GM19043 (cell line): ENCODE data around the gene FAF2.

ENCODE experiments used
- ATAC-seq: cut with Tn5 transposase; IDR thresholded peaks from one replicate; pipeline ENCODE4 v1.9.1; 2021; ENCODE audit warnings: low read depth; ENCODE audit not compliant: unreplicated experiment

The FAF2 gene

DNA sequence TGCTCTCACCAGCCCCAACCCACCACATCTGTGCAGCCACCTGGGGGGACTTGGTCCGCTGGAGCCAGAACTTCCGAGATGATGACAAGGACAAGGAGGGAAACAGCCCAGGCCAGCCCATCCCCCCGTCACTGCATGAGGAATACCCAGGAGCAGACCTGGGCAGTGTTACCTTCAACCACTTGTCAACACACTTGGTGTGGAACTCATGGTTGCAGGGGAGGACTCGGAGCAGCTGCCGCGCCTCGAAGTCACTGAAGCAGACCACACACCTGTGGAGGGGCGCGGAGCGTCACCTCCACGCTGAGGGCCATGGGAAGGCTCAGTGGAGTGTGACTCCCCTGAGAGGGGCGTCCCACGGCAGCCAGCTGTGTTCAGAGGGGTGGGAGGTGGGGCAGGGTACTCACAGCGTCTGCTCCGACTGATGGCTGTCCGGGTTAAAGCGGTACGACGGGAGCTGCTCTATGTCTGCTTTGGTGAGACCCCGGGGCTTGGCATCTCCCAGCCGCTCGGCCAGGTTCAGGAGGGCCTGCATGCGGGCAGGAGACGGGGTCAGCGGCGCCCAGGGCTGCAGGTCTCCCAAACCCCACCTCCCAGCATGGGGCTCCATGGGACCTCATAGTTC lies 81.0 kb downstream of the FAF2 start:
- ATAC-seq = no peak

DNA sequence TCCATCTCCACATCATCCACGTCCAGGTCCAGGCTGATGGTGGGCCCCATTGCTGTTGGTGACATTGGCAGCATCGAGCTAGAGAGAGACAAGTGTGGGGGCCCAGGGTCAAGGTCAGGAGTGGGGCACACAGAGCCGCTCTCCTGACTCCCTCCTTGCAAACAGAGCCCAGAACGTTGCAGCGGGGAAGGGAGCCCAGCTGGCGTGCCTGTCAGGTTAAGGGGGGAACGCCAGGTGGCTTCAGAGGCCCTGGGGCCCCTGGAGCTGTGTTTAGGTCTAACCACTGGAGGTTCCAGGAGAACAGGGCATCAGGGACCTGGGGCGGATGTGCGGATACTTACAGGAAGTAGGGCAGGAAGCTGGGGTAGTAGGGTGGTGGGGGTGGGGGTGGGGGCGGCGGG lies 81.6 kb downstream of the FAF2 start:
- ATAC-seq = no peak

DNA sequence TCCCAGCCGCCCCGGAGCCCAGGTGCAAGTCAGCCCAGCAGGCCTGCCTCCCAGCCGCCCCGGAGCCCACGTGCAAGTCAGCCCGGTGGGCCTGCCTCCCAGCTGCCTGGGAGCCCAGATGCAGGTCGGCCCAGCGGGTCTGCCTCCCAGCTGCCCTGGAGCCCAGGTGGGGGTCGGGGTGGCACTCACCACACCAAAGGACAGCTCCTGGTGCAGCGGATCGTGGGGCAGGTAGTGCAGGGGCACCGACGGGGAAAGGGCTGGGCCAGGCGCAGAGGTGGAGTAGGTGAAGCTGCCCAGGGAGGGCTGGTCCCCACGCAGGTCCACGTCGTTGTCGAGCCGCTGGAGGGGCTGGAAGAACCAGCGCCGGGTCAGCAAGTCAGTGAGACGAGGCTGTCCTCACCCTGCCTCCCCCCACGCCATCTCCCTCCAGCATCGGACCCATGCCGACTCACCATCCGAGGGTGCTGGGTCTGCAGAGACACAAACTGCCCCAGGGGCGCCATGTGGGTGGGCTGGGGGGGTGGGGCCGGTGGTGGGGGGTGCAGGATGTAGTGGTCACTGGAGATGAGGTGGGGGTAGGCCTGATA lies 82.3 kb downstream of the FAF2 start:
- ATAC-seq = no peak

DNA sequence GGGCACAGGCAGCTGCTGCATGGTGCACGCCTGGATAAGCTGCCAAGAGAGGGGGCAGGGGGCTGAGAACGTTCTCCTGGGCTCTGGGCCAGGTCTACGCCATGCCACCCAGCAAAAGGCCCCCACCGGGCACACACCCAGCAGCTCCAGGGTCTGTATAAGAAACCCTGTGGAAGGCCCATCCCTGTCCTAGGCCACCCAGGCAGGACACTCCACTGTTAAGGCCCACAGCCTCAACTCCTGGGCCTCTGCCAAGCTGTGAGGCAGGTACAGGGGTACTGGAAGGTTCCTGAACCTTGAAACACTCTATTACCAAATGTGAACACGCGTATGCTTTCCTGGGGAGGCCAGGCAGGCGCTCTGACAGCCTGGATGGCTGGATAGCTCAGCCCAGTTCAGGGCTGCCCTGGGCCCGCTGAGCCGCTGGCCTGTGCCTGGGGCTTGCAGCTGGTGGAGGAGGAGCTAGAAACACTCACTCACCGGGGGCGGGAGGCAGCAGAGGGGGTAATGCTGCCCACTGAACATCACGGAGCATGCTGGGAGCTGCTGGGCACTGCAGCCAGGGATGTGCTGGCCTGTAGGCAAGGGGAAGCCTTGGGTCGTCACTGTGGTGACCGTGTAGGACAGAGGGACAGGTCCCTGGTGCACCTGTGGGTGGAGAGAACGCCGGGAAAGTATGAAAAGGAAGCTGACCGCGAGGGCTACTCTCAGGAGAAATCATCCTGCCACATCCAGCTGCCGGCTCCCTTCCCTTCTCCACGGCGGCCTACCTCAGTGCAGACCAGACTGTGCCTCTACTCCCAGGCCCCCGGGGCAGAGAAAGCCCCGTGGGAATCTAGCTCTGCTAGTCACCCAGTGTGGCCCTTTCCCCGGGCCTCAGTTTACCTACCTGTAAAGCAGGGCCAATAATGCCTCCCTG lies 83.1 kb downstream of the FAF2 start:
- ATAC-seq = no peak

DNA sequence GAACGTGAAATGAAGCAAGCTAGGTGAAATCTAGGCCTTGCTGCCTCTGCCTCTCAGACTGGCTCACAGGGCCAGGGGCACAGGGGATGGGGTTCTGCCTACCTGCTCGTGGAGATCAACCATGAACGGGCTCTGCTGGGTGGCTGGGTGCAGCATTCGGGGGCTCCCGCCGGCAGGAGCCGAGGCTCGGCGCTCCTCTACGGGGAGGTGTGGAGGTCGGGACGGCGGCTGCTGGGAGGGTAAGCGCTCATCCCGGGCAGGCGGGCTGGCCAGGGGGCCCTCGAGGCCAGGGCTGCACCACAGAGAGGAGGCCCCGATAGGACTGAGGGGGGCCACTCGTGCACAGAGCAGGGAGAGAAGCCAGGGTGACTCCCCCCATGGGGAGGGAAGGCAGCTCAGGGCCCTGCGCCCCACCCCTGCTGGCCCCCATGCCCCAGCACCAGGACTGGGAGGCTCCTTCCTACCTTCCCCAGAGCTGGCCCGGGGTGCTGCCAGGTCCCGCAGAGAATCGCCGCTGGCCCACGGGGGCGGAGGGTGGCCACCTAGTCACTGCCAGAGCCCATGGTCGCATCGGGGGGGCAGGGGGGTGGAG lies 83.8 kb downstream of the FAF2 start:
- no peak for ATAC-seq

DNA sequence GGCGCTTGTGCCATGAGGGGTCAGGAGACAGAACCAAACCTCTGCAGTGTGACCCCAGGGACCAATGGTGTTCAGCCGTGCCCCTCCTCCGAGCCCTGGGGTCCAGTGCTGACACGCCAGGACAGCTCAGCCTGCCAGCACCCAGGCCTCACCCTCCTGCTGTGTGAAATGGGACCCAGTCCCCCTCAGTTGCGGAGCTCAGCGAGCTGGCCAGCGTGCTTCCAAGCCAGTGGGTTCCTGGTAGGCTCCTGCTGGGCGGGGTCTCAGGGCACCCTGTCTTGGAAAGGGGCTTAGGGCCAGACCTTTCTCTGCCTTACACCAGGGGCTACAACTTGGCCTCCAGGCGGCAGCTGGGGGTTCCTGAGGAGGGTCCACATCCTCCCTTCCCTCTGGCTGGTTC lies 84.6 kb downstream of the FAF2 start:
- no peak for ATAC-seq

DNA sequence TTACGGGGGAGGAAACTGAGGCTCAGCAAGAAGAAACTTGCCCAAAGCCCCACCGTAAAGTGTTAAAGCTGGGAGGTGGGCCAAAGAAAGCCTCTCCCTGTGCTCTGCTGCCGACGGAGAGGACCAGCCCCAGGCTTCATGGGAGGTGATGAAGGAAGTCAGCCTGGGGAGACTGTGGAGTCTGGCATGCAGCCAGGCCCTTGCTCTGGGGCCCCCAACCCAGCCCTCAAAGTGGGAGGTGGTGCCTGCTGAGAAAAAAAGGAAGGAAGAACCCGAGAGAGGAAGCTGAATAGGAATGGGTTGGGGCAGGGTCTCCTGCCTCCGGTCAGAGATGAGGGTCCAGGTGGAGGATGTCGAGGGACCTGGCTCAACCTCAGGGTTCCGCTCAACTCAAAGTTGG lies 85.2 kb downstream of the FAF2 start:
- ATAC-seq = no peak

DNA sequence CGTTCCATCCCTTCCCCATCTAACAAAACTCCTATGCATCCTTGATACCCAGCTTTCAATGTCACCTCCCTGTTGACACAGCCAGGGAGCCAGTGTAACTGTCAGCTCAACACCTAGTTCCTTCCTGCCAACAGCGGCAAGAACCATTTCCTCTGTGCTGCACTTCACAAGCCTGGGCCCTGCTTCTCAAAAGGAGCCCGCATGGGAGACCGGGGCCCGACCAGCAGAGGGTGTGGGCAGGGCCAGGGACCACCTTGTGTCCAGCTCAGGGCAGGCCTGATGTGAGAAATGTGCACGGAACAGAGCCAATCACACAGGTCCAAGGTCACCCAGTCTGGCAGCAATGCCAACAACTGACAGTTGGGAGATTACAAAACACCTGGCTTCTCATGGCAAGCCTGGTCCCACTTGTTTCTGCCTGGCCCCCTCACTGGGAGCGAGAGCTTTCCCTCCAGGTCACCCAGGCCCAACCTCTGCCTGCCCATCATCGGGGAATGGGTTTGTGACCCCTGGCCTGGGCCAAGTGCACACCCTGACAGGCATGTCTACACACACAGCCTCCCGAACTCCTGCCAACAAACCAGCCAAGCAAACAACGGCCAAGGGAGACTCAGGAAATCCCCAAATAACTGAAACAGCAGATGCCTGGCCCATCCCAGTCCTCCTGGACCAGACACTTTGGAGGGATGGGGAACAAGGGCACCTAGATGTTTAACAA lies 85.9 kb downstream of the FAF2 start:
- ATAC-seq = no peak

DNA sequence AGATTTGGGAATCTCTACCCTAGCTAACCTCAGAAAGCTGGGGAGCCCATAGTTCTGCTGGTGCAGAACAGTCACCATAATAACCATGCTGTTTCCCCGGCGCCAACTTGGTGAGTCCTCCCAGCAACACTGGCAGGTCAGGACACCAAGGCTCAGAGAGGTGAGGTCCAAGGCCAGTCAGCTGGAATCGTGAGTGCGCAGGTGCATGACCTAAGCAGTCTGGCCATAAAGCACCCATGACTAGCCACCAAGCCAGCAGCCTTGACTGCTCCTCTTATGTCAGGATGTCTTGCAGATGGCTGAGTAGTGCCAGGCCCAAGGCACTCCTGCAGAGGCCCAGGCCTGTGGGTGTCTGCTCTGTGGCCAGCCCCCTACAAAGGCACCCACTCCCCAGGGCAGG lies 86.5 kb downstream of the FAF2 start:
- no peak for ATAC-seq

DNA sequence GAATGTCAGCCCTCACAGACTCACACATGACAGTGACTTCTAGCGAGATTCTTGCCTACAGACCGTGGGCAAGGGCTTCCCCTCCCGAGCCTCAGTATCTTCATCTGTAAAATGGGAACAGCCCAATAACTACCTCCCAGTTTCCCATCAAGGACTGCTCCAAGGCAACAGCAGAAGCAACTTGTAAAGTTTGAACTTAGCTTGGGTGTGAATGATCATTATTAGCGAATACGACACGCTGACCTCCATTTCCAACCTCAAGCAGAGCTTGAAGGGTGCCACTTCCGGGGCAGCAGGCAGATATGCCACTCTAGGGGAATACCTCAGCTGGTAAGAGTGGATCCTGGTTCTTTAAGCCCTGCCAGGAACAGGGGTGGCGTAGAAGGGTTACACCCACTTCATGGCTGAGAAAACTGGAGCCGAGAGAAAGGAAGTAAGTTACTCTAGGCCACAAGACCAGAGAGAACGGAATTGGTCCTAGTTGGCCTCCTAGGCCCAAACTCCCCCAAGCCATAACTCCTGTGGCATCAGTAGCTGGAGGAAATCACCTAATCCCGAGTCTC lies 87.0 kb downstream of the FAF2 start:
- no peak for ATAC-seq

DNA sequence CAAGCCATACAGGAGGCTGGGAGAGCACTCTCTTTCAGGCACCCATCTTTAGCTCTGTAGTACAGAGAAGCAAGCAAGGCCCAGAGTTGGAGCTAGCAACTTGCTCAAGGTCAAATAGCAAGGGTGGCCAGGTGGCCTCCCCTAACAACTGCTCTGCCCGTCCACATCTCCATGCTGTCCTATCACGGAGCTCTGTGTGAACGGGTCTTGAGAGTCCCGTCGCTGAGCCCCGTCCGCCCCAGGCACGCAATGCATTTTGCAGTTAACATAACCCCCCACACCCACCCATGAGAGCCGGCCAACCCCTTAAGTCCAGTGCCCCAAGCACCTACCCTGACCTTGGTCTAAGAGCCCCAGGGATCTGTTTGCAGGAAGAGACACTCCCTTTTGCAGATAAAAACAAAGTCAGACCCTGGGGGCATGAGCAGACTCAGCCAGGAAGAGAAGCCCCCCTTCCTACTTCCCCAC lies 87.5 kb downstream of the FAF2 start:
- ATAC-seq = no peak

DNA sequence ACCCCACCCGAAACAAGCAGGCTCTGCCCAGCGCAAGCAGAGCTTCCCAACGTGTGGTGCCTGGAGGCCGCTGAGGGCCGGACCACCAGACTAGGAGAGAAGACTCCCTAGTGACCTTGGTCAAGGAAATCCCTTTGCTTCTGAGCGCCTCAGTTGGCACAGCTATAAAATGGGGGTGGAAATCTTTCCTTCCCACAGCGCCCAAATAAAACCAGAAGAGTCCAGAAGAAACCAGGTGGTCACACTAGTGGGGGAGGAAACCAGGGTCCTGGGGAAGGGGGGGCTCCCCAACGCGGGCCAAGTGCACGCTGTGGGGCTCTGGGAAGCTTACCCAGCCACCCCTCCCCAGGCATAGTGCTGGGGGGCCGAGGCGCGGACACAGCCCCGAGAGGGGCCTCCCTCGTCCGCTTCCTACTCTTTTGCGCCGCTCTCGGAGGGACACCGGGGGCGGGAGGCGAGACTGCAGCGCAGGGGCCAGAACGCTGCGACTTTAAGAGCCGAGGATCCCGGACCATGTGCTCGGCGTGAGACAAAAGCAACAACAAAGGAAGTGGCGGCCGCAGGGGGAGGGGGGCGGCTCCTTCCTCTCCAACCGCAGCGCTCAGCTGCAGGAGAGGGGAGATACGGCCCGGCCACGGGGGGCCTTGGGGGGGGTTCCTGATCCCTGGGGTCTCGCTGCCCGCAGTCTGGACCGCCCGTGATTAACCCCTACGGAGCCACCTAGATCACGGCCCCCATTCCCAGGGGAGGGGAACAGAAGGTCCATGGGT lies 88.1 kb downstream of the FAF2 start:
- ATAC-seq = no peak

DNA sequence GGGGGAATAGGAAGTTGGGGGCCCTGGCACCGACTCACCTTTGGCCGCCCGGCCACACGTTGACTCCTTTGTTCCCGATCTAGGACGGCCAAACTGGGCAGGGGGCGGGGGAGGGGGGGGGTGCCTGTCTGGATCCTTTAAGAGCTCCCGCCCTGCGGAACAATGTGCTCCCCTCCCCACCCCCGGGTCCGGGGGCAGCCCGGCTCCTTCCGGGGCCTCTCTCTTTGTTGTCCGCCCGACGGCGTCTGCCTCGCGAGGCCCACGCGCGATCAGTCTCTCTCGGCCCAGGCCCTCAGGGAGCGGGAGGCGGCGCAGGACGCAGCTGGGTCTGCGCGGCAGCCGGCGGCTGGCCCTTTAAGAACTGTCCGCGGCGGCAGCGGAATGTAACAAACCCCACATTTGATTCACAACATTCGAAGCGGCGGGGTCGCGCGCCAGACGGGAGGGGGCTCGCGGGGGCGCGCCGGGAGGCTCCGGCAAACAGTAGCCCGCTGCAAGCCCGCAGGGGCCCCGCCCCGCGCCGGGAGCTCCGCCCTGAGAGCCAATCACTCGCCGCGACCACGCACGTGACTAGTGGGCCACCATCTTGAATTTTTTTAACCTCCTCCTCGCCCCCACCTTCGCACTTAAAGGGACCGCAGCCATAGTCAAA lies 88.8 kb downstream of the FAF2 start, which contains the start of gene RNF44:
Gene RNF44, minus strand, starts transcription at position 501 of the 652 bp plus-strand sequence. CDS start 4,930 bp downstream, outside the sequence.
- ATAC-seq = peak; percentile 42

DNA sequence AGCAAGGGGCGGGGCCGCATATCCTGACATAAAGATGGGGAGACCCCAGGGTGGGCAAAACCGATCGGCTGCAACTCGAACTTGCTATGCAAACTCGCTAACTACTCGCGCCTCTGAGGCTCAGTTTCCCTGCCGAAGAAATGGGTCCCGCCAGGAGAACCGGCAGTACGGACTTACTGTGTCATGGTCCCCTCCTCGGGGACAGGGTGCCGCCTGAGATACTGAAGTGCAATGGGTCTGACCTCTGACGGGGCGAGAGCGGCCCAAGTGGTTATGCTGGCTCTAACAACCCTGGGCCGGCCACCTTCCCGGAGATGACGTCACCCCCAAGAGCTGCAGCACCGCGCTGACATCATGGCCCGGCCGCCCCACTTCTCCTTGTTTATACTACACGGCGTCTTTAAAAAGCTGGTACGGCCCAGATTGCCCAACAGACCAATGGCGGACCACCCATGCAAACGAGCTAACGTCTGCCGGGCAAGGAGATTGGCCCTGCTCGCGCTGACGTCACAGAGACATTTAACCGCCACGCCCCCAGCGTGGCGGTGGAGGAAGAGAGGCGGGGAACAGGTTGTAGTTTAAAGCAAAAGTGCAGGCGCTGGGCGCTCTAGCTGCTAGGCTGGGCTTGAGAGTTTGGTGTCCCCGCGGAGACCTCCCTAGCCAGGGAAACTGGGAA lies 89.5 kb downstream of the FAF2 start:
- ATAC-seq = peak; percentile 63

DNA sequence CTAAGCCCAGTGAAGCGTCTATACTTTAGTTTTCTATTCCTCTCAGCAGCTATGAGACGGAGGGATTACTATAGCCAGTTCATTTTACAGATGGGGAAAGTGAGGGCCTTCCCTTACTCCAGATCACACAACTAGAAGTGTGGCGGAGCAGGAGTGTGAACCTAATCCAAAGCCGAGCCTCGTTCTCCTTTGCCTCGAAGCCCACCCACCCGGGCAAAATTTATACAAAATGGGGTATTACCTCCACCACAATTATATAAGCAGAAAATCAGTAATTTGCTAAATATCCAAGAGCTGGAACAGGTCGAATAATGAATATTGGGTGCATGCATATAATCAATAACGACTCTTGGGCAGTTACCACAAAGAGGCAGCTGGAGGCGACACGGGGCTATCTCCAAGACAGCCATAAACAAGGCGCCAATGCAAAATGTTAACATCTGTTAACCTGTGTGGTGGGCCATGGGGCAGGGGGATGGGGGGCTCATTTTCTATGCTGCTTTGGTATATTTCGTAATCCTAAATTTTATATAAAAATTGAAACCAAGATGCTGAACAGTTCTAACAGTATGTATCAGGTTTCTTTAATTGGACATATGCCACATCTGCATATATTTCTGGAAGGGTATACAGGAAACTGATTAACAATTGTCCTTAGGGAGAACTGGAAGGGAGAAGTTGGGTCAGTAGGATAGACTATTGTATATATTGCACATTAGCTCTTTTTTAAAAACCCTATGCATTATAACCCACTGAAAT lies 90.2 kb downstream of the FAF2 start:
- ATAC-seq = no peak

DNA sequence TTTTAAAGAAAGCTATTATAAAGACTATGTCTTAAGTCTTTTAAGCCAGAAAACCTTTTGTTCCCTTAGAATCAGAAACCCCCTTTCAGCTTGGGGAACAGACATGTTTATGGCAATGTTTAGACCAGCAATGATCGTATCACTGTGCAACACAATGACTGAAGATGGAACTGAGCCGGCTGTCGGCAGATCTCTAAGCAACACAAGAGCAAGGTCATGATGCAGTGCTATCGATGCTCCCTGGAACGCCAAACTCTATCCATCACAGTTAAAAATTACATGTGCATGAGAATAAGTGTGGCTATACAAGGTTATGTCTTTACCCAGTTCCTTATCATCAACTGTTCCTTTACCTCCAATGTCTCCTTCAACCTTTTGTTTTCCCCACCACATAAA lies 90.8 kb downstream of the FAF2 start:
- ATAC-seq = no peak

DNA sequence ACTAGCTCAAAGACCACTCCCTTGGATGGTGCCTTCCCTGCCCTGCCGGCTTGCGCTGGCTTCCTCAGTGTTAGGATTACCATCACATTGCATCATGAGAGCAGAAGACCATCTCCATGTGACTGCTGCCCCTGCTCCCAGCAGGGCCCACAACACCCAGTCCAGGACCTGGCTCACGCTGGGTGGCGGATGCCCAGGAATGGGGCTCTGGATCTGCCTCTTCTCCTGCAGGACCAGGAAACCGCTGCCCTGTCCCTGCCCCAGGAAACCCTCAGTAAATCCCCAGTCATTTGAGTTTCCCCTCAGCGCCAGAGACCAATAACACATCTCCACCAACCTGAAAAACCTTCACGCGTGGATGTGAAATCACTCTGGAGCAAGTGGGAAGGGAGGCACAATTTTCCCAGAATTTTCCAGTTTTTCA lies 92.3 kb downstream of the FAF2 start:
- ATAC-seq = no peak

DNA sequence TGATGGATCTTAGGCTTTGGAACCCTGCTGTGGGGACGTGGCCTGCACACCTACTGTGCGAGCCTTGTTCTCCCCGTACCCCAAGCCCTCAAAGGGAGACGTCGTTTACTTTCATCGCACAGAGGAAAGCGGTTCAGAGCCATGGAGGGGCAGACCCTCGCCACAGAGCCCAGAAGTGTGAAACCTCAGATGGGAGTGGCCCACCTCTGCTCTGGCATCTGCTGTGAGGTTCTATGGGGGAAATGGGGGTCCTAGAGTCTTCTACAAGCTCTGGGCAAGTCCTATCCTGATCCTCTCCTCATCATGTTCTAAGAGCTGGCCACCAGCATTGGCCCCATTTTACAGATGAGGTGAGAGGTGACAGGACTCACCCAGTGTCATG lies 92.8 kb downstream of the FAF2 start:
- ATAC-seq = no peak
